ENCODE data around the gene ZBED4. TPM values are rescaled to one million over a fixed set of nuclear protein-coding genes. Genes with fewer than 3 reads are reported as not detected.

The ZBED4 gene
- total RNA-seq, 4 donors from 2014 or later = 19.9 to 30.7 (median 24.9) TPM

DNA sequence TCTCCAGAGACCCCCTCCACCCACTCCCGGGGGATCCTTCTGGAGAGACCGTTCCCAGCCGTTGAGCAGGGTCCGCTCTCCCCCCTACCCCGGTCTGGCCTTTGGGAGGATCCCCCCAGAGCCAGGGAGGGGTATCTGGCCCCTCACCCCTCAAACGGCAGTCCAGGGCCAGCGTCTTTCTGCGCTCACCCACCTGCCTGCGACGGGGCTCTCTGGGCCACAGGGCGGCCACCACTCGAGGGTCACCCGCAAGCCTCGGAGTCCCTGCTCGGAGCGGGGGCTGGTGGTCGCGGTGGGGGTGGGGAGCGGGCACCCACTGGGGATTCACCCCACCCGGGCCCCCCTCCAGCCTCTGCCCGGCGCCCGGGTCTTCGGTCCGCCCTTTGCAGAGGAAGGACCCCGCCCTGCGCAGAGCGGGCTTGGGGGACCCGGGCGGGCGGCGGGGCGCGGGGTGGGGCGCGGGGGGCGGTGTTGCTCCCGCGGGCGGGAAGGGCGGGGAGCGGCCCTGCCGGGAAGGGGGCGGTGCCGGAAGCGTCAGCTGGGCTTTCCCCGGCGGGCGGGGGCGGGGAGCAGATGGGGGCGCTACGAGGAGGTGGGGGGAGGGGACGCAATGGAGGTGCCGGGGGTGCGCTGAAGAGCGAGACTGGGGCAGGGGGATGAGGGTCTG is 81.4 kb downstream of the ZBED4 start:
- no peaks in the 10 kb centered on the region for H3K36me3 ChIP-seq
- peaks cover 36 to 57% (median 43%) of the 10 kb centered on the region in 4 donors for H3K4me1 ChIP-seq
- H3K27me3 ChIP-seq = no peaks in the 10 kb centered on the region
- peak; percentile 92 for DNase-seq
- intact Hi-C loops (cut with DNase I; ENCODE audit: low total_unique reads) (no loop called here), in situ Hi-C loops (cut with MboI; ENCODE audit: low pct_ligation_motif_present in 1 of 4, low pct_unique_long_range_greater_than_20kb in 1 of 4, low sequenced_read_pairs in 3 of 4) (loop anchor here in 2 of 4 donors (5.0 to 10.0 kb wide), 2 partner anchors 50 to 97 kb away; no protein-coding TSS in a partner anchor)
- peak overlapping the region; percentile 24 to 44 (median 38) for H3K4me3 ChIP-seq
- 18% methylated on average over 16 of the region's 56 CpGs; no CpG with 5 or more reads in 1 of the 2 donors for WGBS, 2 donors (ENCODE audit: low coverage in 1 of 2)
- H3K27ac ChIP-seq = peak overlapping the region; percentile 86 to 97 (median 92)
- no peaks in the 10 kb centered on the region for H3K9me3 ChIP-seq
- TF ChIP-seq POLR2A (IDR thresholded peaks at IDR 0.05) (no peak), POLR2AphosphoS5 (IDR thresholded peaks at IDR 0.05) (peak in 1 of 3 donors; percentile 24)

DNA sequence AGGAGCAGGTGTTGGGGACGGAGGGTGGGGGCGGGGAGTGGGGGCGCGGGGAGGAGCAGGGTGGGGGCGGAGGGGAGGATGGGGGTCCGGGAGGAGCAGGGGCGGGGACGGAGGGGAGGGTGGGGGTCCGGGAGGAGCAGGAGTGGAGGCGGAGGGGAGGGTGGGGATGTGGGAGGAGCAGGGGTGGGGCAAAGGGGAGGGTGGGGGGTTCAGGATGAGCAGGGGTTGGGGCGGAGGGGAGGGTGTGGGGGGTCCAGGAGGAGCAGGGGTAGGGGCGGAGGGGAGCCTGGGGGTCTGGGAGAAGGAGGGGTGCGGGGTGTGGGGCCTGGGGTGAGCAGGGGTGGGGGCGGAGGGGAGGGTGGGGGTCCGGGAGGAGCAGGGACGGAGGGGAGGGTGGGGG is 81.9 kb downstream of the ZBED4 start:
- in situ Hi-C loops (cut with MboI; ENCODE audit: low pct_ligation_motif_present in 1 of 4, low pct_unique_long_range_greater_than_20kb in 1 of 4, low sequenced_read_pairs in 3 of 4) = loop anchor here in 1 of 4 donors (10.0 kb wide), 1 partner anchor 49 kb away; no protein-coding TSS in a partner anchor
- no peak for DNase-seq
- WGBS, 2 donors (ENCODE audit: low coverage in 1 of 2) = 0% methylated on average over 1 of the region's 16 CpGs; no CpG with 5 or more reads in 1 of the 2 donors
- Histone ChIP-seq H3K36me3 (no peaks in the 10 kb centered on the region), H3K4me1 (peaks cover 36 to 56% (median 43%) of the 10 kb centered on the region in 4 donors), H3K4me3 (peak overlapping the region; percentile 33 to 44 (median 39)), H3K9me3 (no peaks in the 10 kb centered on the region), H3K27me3 (no peaks in the 10 kb centered on the region), H3K27ac (peak overlapping the region; percentile 86 to 97 (median 92))
- intact Hi-C loops (cut with DNase I; ENCODE audit: low total_unique reads) = no loop called here
- TF ChIP-seq CTCF (IDR thresholded peaks at IDR 0.05) = no peak
- TF ChIP-seq EP300 (IDR thresholded peaks at IDR 0.05; ENCODE audit: low read depth) = no peak
- TF ChIP-seq POLR2A (IDR thresholded peaks at IDR 0.05) = no peak
- TF ChIP-seq POLR2AphosphoS5 (IDR thresholded peaks at IDR 0.05) = no peak

DNA sequence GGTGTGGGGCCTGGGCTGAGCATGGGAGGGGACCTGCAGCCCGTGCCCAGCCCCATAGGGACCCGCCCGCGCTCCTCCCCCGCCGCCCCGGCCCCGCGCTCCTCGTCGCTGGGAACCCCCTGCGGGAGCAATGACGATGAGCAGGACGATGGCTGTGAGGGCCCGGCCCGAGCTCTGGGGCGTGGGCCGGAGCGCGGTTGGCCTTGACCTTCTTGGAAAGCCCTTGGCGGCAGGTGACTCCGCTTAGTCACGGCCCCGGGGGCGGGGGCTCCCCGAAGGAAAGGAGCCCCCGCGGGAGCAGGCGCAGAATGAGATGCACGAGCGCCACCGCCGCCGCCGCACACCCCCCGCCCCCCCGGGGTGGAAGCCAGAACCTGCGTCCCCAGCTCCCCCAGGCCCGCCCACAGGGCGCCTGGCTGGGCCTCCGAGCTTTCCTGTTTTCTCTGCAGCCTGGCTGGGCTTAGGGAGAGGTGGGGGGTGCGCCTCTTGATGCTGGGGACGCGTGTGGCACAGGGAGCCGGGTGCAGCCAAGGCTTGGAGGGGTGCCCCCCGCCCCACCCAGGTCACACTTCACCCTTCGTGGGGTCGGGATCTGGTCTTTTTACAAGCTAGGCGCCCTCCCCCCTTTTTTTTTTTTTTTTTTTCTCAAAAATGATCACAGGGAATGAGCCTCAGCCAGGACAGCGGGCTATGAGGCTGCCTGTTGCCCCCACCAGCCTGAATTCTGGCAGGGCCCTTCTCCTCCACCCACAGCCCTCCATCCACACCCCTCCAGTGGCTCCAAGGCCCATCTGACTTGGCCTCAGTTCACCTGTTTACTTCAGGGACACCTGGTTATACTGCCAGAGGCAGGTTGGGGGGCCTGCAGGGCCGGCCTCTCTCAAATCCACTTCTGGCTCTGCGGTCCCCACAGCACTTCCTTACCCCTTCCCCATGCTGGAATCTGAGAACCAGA is 82.7 kb downstream of the ZBED4 start:
- Histone ChIP-seq H3K4me1 (peaks cover 36 to 53% (median 40%) of the 10 kb centered on the region in 4 donors), H3K4me3 (peak overlapping the region; percentile 33 to 44 (median 39)), H3K27me3 (no peaks in the 10 kb centered on the region), H3K27ac (peak overlapping the region; percentile 86 to 97 (median 92)), H3K36me3 (no peaks in the 10 kb centered on the region), H3K9me3 (no peaks in the 10 kb centered on the region)
- intact Hi-C loops (cut with DNase I; ENCODE audit: low total_unique reads) = no loop called here
- in situ Hi-C loops (cut with MboI; ENCODE audit: low pct_ligation_motif_present in 1 of 4, low pct_unique_long_range_greater_than_20kb in 1 of 4, low sequenced_read_pairs in 3 of 4) = loop anchor here in 1 of 4 donors (10.0 kb wide), 1 partner anchor 49 kb away; no protein-coding TSS in a partner anchor
- peak; percentile 92 for DNase-seq
- TF ChIP-seq CTCF (IDR thresholded peaks at IDR 0.05) = no peak
- TF ChIP-seq POLR2A (IDR thresholded peaks at IDR 0.05) = peak; percentile 47
- TF ChIP-seq EP300 (IDR thresholded peaks at IDR 0.05; ENCODE audit: low read depth) = peak; percentile 77
- peak; percentile 79 to 83 (median 82) for TF ChIP-seq POLR2AphosphoS5 (IDR thresholded peaks at IDR 0.05)
- WGBS, 2 donors (ENCODE audit: low coverage in 1 of 2) = 10% methylated on average over 19 of the region's 52 CpGs; no CpG with 5 or more reads in 1 of the 2 donors

DNA sequence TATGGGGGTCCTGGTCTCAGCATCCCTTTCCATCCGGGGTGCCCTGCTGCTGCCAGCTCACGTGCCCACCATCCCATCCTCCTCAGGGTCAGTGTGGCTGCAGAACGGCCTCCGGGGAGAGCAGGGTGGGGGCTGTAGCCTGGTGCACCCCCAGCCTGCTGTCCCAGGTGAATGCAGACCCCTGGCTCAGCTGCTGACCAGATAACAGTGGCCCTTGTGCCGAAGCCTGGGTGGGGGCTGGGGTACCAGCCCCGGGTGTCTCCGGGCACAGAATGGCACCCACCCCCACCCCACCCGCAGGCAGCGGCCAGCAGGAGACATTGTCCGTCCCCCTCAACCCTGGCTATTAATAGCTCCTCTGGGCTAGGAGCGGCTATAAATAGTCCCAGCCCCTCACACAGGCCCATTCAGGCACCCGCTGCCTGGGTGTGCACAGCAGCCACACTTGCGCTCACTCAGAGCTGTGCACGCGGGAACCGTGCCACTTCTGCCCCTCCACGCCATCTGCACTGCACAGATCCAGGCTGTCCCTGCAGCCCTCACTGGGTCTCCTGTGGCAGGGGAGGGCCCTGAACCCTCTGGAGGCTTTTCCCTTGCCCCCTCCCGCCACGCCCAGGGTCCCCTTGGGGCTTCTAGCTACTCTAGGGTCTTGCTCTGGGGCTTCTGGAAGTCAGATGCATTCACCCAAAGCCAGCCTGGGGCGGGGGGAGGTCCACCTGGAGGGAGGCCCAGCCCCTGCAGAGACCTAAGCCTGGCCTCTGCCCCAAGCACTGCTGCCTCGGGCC is 83.5 kb downstream of the ZBED4 start:
- Histone ChIP-seq H3K27ac (peak overlapping the region; percentile 86 to 97 (median 92)), H3K36me3 (no peaks in the 10 kb centered on the region), H3K9me3 (no peaks in the 10 kb centered on the region), H3K4me3 (no peak overlapping the region), H3K27me3 (no peaks in the 10 kb centered on the region), H3K4me1 (peaks cover 36 to 46% (median 39%) of the 10 kb centered on the region in 4 donors)
- WGBS, 2 donors (ENCODE audit: low coverage in 1 of 2) = 65% methylated on average over 21 of the region's 21 CpGs; no CpG with 5 or more reads in 1 of the 2 donors
- in situ Hi-C loops (cut with MboI; ENCODE audit: low pct_ligation_motif_present in 1 of 4, low pct_unique_long_range_greater_than_20kb in 1 of 4, low sequenced_read_pairs in 3 of 4) (loop anchor here in 1 of 4 donors (10.0 kb wide), 1 partner anchor 48 kb away; no protein-coding TSS in a partner anchor), intact Hi-C loops (cut with DNase I; ENCODE audit: low total_unique reads) (no loop called here)
- DNase-seq = no peak
- TF ChIP-seq POLR2AphosphoS5 (IDR thresholded peaks at IDR 0.05) (peak in 1 of 3 donors; percentile 10), POLR2A (IDR thresholded peaks at IDR 0.05) (no peak)

Data from transverse colon (tissue), 4 donors.